Measurements from ENCODE around the gene CISD3.

Gene CISD3

DNA sequence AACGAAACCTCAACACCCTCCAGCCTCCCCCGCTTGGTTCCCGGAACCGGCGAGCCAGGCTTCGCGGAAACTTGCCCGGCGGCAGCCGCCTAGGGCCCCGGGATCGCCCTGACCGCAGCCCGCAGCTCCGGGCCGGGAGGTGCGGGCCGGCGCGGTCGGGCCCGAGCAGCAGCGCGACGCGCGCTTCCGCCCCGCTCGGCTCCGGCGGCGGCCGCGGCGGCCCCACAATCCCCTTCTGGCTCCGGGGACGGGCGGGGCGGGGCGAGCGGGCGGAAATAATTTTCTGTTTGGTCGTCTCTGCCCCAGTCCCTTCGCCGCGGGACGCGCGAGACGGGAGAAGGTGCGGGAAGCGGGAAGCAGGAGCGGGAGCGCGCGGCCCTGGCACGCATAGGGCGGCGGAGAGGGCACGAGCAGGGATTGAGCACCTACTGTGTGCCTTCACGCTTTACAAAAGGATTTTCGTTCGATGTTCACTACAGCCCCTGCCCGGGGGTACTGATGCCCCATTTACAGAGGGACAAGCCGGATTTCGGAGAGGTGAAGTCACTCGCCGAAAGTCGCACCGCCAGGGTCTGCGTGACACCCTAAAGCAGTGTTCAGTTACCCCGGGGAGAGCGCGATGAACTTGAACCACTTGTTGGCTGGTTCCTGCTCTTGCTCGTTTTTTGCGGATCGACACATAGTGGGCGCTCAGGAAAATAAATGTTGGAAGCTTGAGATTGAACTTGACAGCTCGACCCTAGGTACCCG is 27.8 kb upstream of the CISD3 start (continued):
- TF ChIP-seq ZNF202 (tag by site-specific recombination; IDR thresholded peaks at IDR 0.05; ENCODE audit: borderline replicate concordance) (no peak), ZNF585B (tag by site-specific recombination; IDR thresholded peaks at IDR 0.05) (no peak), ZNF214 (tag by site-specific recombination; IDR thresholded peaks at IDR 0.05; ENCODE audit: borderline replicate concordance) (no peak), ZIC2 (tag by site-specific recombination; IDR thresholded peaks at IDR 0.05) (peak; percentile 39), PRDM10 (tag by site-specific recombination; IDR thresholded peaks at IDR 0.05) (0 out of 2 replicates have a peak, but pooled peaks have one; percentile 10), ZNF777 (tag by site-specific recombination; IDR thresholded peaks at IDR 0.05; ENCODE audit: borderline replicate concordance) (no peak), SETDB1 (IDR thresholded peaks at IDR 0.05; ENCODE audit: insufficient read length, low read length) (no peak), OSR2 (tag by site-specific recombination; IDR thresholded peaks at IDR 0.05) (0 out of 2 replicates have a peak, but pooled peaks have one; percentile 20), ZNF785 (tag by site-specific recombination; IDR thresholded peaks at IDR 0.05) (no peak), ZNF707 (tag by site-specific recombination; IDR thresholded peaks at IDR 0.05) (no peak), ZNF362 (tag by site-specific recombination; IDR thresholded peaks at IDR 0.05) (no peak), ZNF624 (tag by site-specific recombination; IDR thresholded peaks at IDR 0.05) (no peak), OVOL3 (tag by site-specific recombination; IDR thresholded peaks at IDR 0.05) (peak; percentile 43; the same call in 1 of the 2 replicates), MZF1 (tag by site-specific recombination; IDR thresholded peaks at IDR 0.05; ENCODE audit: borderline replicate concordance) (peak; percentile 90), ZNF175 (tag by site-specific recombination; IDR thresholded peaks at IDR 0.05) (no peak), ZNF571 (tag by site-specific recombination; IDR thresholded peaks at IDR 0.05) (no peak), ZNF549 (tag by site-specific recombination; IDR thresholded peaks at IDR 0.05) (no peak), SP3 (tag by site-specific recombination; IDR thresholded peaks at IDR 0.05) (peak; percentile 49; the same call in 1 of the 2 replicates), INSM2 (tag by site-specific recombination; IDR thresholded peaks at IDR 0.05) (peak; percentile 77), ZNF404 (tag by site-specific recombination; IDR thresholded peaks at IDR 0.05) (no peak), ZNF76 (tag by site-specific recombination; IDR thresholded peaks at IDR 0.05; ENCODE audit: borderline replicate concordance, low read depth) (peak; percentile 71; the same call in 1 of the 2 replicates), ZNF324 (tag by site-specific recombination; IDR thresholded peaks at IDR 0.05) (peak; percentile 71), ZFP41 (tag by site-specific recombination; IDR thresholded peaks at IDR 0.05; ENCODE audit: borderline replicate concordance) (no peak)
- TF ChIP-seq, protein P1, sequence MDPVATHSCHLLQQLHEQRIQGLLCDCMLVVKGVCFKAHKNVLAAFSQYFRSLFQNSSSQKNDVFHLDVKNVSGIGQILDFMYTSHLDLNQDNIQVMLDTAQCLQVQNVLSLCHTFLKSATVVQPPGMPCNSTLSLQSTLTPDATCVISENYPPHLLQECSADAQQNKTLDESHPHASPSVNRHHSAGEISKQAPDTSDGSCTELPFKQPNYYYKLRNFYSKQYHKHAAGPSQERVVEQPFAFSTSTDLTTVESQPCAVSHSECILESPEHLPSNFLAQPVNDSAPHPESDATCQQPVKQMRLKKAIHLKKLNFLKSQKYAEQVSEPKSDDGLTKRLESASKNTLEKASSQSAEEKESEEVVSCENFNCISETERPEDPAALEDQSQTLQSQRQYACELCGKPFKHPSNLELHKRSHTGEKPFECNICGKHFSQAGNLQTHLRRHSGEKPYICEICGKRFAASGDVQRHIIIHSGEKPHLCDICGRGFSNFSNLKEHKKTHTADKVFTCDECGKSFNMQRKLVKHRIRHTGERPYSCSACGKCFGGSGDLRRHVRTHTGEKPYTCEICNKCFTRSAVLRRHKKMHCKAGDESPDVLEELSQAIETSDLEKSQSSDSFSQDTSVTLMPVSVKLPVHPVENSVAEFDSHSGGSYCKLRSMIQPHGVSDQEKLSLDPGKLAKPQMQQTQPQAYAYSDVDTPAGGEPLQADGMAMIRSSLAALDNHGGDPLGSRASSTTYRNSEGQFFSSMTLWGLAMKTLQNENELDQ (tag by site-specific recombination; IDR thresholded peaks at IDR 0.05; ENCODE audit: low read depth): no peak
- TF ChIP-seq, protein P2, sequence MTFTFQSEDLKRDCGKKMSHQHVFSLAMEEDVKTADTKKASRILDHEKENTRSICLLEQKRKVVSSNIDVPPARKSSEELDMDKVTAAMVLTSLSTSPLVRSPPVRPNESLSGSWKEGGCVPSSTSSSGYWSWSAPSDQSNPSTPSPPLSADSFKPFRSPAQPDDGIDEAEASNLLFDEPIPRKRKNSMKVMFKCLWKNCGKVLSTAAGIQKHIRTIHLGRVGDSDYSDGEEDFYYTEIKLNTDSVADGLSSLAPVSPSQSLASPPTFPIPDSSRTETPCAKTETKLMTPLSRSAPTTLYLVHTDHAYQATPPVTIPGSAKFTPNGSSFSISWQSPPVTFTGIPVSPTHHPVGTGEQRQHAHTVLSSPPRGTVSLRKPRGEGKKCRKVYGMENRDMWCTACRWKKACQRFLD (tag by site-specific recombination; IDR thresholded peaks at IDR 0.05): no peak
- TF ChIP-seq, protein P3, sequence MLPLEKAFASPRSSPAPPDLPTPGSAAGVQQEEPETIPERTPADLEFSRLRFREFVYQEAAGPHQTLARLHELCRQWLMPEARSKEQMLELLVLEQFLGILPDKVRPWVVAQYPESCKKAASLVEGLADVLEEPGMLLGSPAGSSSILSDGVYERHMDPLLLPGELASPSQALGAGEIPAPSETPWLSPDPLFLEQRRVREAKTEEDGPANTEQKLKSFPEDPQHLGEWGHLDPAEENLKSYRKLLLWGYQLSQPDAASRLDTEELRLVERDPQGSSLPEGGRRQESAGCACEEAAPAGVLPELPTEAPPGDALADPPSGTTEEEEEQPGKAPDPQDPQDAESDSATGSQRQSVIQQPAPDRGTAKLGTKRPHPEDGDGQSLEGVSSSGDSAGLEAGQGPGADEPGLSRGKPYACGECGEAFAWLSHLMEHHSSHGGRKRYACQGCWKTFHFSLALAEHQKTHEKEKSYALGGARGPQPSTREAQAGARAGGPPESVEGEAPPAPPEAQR (tag by site-specific recombination; IDR thresholded peaks at IDR 0.05): no peak

Data from HEK293 (cell line).